Measurements from ENCODE around the gene LIMS1.

DNA sequence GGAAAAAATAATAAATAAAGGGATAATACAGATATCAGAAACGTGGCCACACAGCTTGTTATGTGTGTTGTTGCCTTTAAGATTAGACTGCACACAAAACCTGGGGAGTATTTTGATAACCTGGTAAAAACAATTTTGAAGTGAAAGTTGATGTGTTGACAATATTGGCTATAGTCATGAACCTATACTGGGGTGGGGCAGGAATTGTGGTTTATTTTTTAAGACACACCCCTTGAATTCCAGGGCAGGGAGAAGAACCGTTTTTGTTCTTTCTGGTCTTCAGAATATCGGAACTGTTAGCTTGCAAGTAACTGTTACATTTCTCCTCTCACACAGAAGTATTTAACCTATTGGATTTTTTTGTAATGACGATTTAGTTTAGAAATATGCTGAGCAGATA is 80.4 kb downstream of the LIMS1 start:
- no peak for TF ChIP-seq ZNF24 (tag by site-specific recombination; IDR thresholded peaks at IDR 0.05)
- no peak for TF ChIP-seq ZNF830 (tag by site-specific recombination; IDR thresholded peaks at IDR 0.05; ENCODE audit: low read depth)
- TF ChIP-seq, protein P1, sequence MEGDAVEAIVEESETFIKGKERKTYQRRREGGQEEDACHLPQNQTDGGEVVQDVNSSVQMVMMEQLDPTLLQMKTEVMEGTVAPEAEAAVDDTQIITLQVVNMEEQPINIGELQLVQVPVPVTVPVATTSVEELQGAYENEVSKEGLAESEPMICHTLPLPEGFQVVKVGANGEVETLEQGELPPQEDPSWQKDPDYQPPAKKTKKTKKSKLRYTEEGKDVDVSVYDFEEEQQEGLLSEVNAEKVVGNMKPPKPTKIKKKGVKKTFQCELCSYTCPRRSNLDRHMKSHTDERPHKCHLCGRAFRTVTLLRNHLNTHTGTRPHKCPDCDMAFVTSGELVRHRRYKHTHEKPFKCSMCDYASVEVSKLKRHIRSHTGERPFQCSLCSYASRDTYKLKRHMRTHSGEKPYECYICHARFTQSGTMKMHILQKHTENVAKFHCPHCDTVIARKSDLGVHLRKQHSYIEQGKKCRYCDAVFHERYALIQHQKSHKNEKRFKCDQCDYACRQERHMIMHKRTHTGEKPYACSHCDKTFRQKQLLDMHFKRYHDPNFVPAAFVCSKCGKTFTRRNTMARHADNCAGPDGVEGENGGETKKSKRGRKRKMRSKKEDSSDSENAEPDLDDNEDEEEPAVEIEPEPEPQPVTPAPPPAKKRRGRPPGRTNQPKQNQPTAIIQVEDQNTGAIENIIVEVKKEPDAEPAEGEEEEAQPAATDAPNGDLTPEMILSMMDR (tag by site-specific recombination; IDR thresholded peaks at IDR 0.05), result no peak
- no peak for TF ChIP-seq ZNF501 (tag by site-specific recombination; IDR thresholded peaks at IDR 0.05)
- TF ChIP-seq TCF7L2 (IDR thresholded peaks at IDR 0.05; ENCODE audit: borderline replicate concordance, low read depth, low read length), result no peak
- no peak for TF ChIP-seq ZNF202 (tag by site-specific recombination; IDR thresholded peaks at IDR 0.05; ENCODE audit: borderline replicate concordance)
- TF ChIP-seq YY1 (tag by site-specific recombination; IDR thresholded peaks at IDR 0.05), result no peak
- TF ChIP-seq GLI4 (tag by site-specific recombination; IDR thresholded peaks at IDR 0.05), result no peak
- TF ChIP-seq ZNF596 (tag by site-specific recombination; IDR thresholded peaks at IDR 0.05), result no peak
- no peak for TF ChIP-seq ZNF292 (tag by site-specific recombination; IDR thresholded peaks at IDR 0.05; ENCODE audit: borderline replicate concordance, low read depth)
- no peak for TF ChIP-seq ZSCAN5A (tag by site-specific recombination; IDR thresholded peaks at IDR 0.05)
